GM21381 (cell line): ENCODE data around the gene CAMK2N1.

Experiments used
- ATAC-seq: cut with Tn5 transposase; IDR thresholded peaks from one replicate; pipeline ENCODE4 v1.9.1; 2021; ENCODE audit warnings: mild to moderate bottlenecking, moderate library complexity; ENCODE audit not compliant: unreplicated experiment

The CAMK2N1 gene

DNA sequence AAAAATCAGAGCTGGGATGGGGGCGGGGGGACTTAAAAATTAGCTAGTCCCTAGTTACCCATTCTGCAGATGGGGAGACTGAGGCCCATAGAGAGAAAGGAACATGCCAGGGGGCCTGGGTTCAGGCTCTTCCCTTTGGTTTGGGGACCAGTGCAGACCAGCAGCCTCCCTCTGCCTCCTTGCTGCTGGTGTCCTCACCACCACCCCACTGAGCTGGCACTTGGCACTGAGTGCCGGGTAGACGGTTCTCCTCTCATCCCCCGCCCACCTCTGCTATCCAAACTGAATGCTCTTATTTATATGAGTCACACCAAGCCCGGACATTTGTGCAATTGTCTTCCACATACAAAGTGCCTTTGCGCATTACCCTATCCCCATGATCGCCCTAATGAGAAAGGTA lies 39.2 kb downstream of the CAMK2N1 start:
- no peak for ATAC-seq

DNA sequence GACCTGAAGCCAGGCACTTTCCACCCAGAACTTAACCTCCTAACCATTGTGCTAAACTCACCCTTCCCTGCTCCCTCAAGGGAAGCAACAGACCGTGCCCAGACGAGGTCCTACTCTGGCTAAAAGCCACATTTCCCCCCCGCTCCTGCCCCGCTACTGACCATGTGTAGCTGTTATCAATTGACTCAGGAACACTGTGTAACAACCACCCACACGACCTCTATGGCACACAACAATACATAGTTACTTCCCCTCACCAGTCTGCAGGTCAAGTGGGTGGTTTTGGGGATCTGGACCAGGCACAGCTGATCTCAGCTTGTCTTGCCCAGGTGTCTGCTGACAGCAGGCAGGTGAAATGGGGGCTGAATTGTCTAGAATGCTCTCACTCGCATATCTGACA lies 40.1 kb downstream of the CAMK2N1 start:
- no peak for ATAC-seq

DNA sequence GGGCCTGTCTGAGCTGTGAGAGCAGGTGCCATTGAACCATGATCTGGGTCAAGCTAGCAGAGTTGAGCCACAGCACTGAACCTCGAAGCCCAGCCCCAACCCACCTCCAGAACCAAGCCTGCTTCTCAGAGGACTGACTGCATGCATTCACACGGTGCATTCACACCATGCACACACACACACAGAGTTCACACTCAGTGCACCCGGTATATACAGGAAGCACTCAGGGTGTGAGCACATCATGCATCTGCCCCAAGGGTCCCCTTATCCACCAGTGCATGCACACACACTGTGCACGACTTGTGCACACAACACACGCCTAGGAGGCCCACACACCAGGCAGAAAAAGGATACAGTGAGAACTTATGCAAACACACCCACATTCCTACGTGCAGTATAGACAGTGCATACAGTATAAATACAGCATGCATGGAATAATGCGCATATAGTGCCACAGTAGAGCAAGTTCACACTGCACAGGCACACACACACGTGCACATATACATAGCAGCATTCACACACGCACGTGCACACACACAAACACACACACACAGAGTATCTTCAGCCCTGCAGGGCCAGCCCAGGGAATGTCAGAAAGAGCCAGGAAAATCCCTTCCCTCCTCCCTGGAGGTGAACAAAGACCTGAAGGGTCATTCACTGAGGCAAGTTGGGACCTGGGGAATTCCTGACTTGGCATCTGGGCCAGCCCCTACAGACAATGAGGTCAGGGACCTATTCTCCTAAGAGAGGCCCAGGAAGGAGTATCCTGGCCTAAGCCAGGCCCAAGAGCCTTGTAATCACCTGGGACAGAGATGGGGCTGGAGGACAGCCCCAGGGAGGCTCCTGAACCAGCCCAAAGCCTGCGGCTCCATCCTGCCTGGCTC lies 42.1 kb downstream of the CAMK2N1 start:
- no peak for ATAC-seq

DNA sequence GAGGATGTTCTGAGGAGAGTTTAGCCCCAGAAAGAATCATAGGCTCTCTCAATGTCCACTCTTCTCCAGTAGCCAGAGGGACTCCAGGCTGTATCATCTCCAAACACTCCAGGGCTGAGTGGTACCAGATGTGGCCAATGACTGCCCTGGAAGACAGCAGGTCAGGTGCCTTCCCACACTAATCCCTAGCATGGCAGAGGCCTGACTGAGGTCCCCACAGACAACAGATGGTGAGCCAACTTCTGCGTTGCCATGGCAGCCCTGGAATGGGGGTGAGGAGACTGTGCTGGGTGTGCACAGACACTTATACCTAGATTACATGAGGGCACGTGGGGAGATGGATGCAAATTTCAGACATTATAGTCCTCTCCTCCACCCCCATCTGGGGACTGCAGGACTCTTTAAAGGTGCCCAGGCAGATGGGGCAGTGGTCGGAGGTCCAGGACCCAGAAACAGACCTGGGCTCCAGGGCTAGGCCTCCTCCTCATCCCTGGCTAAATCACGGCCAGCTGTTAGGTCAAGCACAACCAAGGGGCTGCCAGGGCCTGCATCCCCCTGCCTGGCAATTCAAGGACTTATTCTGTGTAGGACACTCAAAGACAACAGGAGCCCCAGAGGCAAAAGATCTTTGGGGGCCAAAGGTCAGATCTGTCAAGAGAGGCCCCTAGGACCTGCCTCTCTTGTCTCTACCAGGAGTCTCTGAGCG lies 42.9 kb downstream of the CAMK2N1 start:
- ATAC-seq: no peak

DNA sequence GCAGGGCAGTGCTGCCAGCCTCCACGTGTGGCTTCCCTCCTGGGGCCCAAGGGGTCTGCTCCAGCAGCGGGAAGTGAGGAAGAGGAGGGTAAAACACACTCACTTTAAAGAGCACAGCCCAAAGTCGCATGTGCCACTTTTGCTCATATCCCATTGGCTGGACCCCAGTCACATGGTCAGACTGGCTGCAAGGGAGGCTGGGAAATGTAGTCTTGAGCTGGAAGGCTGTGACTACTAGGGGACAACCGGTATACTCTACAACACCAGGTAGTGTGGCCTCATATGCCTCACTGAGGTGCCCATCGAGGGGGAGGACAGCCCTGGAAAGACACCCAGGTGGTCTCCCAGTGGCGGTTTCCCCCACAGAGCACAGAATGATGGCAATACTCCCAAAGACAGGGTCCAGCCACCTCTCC lies 45.2 kb downstream of the CAMK2N1 start:
- no peak for ATAC-seq

DNA sequence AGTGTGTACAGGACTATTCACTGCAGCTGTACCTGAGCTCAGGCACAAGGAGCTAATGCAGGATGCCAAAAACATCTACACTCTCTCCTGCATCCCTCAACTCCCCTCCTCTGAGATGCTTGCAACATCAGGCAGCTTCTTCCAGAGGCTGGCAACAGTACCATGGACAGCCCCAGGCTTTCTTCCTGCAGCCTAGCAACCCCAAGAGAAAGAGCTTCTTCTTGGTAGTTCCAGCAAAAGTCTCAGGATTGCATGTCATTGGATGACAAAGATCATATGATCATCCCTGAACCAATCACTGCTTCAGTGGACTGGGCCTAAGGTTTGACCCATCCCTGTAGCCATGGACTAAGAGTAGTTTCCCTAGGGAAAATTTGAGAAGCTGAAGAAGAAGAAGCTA lies 46.7 kb downstream of the CAMK2N1 start:
- ATAC-seq: no peak

DNA sequence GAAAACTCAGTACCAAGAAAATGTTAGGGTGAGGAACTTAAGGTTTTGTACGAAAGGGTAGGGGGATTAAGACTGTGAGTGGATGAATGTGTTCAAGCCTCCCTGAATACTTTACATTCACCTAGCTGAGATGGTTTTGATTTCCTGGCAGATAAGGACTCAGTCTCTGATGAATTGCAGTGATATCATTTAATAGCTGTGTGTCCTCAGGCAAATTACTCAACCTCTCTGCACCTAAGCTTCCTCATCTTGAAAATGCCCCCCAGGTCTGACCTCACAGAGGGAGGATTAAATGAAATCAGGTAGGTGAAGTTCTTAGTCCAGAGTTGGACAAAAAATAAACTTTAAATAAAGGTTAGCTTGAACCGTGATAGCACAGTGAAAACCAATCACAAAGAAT lies 48.4 kb downstream of the CAMK2N1 start:
- ATAC-seq: no peak

DNA sequence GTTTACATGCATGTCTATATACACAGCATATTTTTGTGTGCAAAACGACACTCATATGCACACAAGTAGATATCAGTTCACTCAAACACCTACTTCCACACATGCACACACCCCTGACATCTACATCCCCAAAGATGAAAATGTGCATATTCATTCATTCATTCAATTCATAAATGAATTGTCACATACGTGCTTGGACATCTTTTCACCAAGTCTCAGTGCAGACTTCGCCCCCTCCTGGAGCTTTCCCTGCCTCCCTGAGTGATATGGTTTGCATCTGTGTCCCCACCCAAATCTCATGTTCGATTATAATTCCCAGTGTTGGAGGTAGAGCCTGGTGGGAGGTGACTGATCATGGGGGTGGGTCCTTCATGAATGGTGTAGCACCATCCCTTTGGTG lies 53.1 kb downstream of the CAMK2N1 start:
- no peak for ATAC-seq
